HG02678 (cell line): Measurements from ENCODE around the gene PSMA6.
"Not testable (repeated sequence)": the region's sequence is repeated elsewhere in the genome, so short reads cannot be mapped to it uniquely, and the experiment has no call there.

Source experiments
- ATAC-seq: cut with Tn5 transposase; IDR thresholded peaks from one replicate; pipeline ENCODE4 v1.9.1; 2021; ENCODE audit warnings: mild to moderate bottlenecking, moderate library complexity; ENCODE audit not compliant: unreplicated experiment

The PSMA6 gene

DNA sequence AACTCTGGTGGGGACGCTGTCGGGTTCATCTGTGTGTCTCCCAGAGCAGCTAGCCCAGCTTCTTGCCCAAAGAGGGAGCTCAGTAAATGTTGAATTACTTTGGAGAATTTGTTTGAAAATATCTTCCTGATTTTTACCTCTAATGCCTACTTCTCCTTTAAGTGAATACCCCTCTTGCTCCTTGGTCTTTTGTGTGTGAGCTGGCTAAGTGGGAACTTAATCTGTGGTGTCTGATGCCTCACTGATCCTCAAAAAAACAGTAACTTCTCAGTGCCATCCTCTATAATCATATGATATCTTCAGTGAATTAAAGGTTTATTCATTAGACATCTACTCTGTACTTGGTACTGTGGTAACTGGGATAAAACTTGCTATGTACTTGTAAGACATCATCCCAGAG lies 7.7 kb upstream of the PSMA6 start:
- ATAC-seq, result no peak

GRCh38 chr14:35285168-35286002 lies 6.8 kb upstream of the PSMA6 start:
- ATAC-seq, result peak; percentile 71

- ATAC-seq, result peak; percentile 11
Measured at GRCh38 chr14:35286003-35286600, 6.1 kb upstream of the PSMA6 start.

- no peak for ATAC-seq
Measured at GRCh38 chr14:35286707-35287106, 5.5 kb upstream of the PSMA6 start.

DNA sequence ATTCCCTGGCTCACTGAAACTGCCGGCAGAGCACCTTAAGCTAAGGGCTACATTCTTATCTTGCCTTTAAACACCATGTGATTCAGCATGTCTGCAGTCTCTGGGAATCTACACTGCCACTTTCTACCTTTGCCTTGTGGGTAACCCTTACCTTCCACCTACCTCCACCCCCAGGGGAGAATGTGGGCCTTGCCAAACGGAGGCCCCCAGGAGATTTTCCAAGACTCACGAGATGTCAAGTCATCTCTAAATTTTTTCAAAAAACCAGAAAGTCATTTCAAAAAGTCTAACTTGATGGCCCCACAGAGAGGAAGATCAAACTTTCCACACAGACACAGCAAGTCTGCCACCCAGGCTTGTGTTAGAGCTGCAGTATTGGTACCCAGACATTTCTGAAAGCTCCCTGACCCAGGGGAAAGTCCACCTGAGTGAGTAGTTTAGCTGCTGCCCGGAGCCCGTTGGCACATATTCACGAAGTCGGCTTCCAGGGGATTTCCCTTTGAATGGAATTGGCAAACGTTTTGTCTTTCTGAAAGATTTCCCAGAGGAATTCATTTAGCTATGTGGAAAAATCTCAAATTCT lies 4.7 kb upstream of the PSMA6 start:
- ATAC-seq, result no peak

GRCh38 chr14:35289623-35290022 lies 2.6 kb upstream of the PSMA6 start:
- ATAC-seq, result no peak

DNA sequence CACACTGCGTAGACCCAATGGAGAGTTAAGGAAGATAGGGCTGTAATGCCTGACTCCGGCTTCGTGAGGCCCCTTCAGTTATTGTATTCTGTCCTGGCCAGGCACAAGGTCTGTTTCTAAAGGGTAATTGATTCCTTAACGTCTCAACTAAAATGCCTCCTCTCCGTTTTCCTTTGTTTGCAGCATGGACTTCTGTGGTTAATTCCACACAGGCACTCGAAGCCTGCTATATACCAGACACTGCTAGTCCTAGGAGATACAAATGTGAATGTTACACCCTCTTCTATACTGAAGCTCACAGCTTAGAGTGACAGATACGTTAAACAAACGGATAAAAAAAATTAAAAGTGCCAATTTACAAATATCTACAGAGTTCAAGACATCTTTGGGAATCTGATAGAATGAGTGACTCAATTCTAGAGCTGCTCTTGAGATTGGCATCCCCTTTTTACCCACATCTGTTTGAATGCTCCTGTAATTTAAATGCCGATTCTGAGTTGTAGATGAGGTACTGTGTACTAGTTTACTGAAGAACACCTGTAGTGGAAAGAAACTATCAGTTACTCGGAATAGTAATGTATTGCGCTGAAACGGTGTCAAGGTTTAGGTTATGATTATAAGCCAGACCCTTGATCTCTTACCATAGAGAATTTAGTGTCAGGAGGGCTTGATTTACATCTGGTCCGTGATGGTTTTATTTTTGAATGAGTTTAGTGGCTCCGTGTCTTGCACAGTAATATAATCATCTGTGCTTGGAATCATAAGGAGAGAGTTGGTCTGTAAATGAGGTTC lies 784 bp downstream of the PSMA6 start:
- ATAC-seq, result no peak

DNA sequence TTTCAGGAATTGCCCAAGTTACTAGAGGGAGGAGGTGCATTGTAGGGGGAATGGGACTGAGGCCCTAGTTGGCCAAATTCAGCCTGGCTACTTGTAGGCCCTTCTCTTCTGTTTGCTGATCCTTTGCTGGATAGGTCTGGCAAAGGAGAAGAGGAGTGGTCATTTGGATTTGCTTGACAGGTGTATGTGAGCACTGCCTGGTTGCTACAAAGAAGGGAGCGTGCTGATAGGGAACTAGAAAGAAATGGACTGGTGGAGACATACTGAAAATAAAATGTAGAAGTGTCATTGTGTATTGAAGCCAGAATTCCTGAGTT lies 3.6 kb downstream of the PSMA6 start:
- no peak for ATAC-seq

- no peak for ATAC-seq
Measured at GRCh38 chr14:35296545-35296944, 4.4 kb downstream of the PSMA6 start.

DNA sequence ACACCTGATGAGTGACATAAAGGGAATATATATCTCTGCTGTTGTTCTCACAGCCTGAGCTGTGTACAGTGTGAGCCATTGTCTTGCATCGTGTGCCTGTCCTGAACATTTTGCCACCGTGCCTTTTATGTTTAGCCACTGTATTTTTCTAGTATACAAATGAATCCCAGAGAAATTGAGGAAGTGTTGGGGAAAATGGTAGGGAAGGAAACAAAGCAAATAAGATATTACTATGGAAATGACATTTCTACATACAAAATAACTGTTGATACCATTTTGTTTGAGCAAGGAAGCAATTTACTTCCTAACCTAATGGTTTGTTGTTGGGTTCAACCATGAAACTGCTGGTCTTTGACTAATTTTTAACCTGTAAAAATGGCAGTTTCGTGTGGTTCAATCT lies 5.5 kb downstream of the PSMA6 start:
- no peak for ATAC-seq

DNA sequence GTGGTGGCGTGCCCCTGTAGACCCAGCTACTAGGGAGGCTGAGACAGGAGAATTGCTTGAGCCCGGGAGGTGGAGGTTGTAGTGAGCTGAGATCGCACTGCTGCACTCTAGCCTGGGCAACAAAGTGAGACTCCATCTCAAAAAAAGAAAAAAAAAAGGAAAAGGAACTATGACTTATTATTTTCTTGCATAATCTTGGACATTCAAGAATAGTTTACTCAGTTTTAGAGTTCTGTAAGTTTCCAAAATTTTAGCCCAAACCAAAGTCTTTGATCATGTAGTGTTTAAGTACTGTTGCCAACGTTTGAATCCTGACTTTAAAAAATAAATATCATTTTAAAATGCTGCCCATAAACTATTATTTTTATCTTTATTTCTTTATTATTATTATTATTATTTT lies 6.2 kb downstream of the PSMA6 start:
- ATAC-seq, result no peak

- no peak for ATAC-seq
Measured at GRCh38 chr14:35299708-35300107, 7.5 kb downstream of the PSMA6 start.

- ATAC-seq, result no peak
Measured at GRCh38 chr14:35300228-35300627, 8.0 kb downstream of the PSMA6 start.

DNA sequence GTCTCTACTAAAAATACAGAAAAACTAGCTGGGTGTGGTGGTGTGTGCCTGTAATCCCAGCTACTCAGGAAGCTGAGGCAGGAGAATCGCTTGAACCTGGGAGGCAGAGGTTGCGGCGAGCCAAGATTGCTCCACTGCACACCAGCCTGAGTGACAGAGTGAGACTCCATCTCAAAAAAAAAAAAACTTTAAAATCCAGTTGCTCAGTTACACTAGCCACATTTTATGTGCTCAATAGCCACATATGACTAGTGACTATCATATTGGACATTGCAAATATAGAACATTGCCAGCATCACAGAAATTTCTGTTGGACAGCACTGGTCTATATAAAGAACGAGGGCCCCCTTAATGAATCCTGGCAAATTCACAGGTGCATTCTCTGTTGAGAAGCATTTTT lies 9.2 kb downstream of the PSMA6 start:
- not testable (repeated sequence) for ATAC-seq

DNA sequence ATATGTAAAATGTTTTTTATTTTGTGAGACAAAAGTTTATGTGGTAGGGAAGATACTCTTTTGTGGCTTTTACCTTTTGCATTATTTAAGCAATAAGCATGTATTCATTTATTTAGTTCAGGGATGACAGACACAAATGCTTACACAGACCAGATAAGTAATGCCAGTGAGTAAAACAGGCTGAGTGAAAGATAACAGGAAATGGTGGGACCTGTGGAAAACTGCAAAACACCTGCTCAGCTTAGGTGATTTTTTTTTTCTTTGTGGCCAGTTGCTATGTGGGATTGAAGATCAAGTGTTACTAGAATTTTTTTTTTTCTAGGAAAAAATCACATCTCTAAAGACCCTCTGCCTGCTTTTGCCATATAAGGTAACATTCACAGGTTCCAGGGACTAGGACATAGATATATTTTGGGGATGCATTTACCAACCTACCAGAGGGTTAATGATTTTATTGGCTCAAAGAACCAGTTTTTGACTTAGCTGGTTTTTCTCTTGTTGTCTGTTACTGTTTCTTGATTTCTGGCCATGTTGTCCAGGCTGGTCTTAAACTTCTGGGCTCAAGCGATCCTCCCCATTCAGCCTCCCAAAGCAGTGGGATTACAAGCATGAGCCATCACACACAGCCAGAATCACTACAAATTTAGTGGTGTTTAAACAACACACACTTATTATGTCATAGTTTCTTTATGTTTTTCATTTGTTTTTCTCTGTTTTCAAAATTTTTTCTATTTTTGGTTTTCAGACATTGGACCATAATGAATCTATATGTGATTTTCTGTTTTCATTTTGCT lies 9.8 kb downstream of the PSMA6 start:
- ATAC-seq, result no peak

DNA sequence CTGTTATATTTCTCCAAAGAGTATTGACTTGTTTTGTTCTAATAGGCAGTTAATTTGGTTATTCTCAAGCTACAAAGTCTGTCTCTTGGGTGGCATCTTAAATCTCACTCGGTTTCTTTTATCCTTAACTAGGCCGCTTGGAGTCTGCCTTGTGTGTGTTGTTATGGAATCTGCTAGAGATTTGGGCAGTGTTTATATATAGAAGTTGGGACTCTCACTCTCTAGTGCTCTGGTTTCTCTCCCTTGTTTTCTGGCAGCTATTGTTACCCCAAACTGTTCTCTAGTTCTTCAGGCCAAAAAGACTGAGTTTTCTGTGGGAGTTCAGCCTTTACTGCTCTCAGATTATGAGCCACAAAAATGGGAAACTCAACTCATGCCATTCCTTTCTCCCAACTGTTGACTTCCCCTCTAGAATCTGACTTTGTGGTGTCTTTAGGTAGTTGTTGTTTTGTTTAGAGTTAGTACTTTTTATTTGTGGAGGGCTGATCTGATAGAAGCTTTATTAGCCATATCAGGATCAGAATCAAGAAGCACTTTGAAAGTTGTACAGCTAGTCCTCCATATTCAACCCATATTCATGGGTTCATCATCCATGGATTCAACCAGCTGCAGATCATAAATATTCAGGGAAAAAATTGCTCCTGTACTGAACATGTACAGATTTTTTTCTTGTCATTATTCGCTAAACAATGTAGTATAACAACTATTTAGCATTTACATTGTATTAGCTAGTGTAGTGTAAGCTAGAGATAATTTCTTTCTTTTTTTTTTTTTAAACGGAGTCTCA lies 11.2 kb downstream of the PSMA6 start:
- ATAC-seq, result no peak

GRCh38 chr14:35304812-35305462 lies 12.8 kb downstream of the PSMA6 start:
- ATAC-seq, result no peak

- ATAC-seq, result no peak
Measured at GRCh38 chr14:35305633-35306032, 13.5 kb downstream of the PSMA6 start.

- ATAC-seq, result no peak
Measured at GRCh38 chr14:35306114-35306513, 13.9 kb downstream of the PSMA6 start.

DNA sequence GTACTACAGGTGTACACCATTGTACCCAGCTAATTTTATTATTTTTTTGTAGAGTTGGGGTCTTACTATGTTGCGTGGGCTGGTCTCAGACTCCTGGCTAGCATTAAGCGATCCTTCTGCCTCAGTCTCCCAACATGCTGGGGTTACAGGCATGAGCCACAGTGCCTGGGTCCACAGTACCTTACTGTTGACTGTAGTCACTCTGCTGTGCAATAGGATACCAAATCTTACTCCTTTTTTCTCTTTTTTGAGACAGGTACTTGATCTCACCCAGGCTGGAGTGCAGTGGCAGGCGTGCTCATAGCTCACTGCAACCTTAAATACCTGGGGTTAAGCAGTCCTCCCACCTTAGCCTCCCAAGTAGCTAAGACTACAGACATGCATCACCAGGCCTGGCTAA lies 25.6 kb downstream of the PSMA6 start:
- ATAC-seq, result no peak
